HG03575 (cell line): ENCODE results near the gene ROBO3.

Experiments
- ATAC-seq: cut with Tn5 transposase; IDR thresholded peaks from one replicate; pipeline ENCODE4 v1.9.1; 2021; ENCODE audit not compliant: unreplicated experiment, insufficient number of reproducible peaks, low FRiP score; ENCODE audit errors: extremely low read depth

Gene ROBO3

GRCh38 chr11:124872741-124873140 lies 7.5 kb downstream of the ROBO3 start:
- no peak for ATAC-seq

- ATAC-seq: no peak
Measured at GRCh38 chr11:124873951-124874350, 8.7 kb downstream of the ROBO3 start.

- no peak for ATAC-seq
Measured at GRCh38 chr11:124874571-124875255, 9.5 kb downstream of the ROBO3 start.

GRCh38 chr11:124875401-124875800 lies 10.2 kb downstream of the ROBO3 start:
- ATAC-seq: no peak

GRCh38 chr11:124875943-124876817 lies 10.9 kb downstream of the ROBO3 start:
- ATAC-seq: no peak

GRCh38 chr11:124876818-124877630 lies 11.8 kb downstream of the ROBO3 start:
- ATAC-seq: no peak

GRCh38 chr11:124877631-124877909 lies 12.3 kb downstream of the ROBO3 start:
- no peak for ATAC-seq

GRCh38 chr11:124877910-124878758 lies 12.9 kb downstream of the ROBO3 start:
- no peak for ATAC-seq

GRCh38 chr11:124878759-124879492 lies 13.7 kb downstream of the ROBO3 start:
- no peak for ATAC-seq

GRCh38 chr11:124879493-124880289 lies 14.5 kb downstream of the ROBO3 start:
- no peak for ATAC-seq

- no peak for ATAC-seq
Measured at GRCh38 chr11:124880290-124880611, 15.0 kb downstream of the ROBO3 start.

GRCh38 chr11:124880958-124881357 lies 15.7 kb downstream of the ROBO3 start:
- no peak for ATAC-seq

GRCh38 chr11:124882339-124883071 lies 17.3 kb downstream of the ROBO3 start:
- no peak for ATAC-seq

- no peak for ATAC-seq
Measured at GRCh38 chr11:124884340-124884739, 19.1 kb downstream of the ROBO3 start.

GRCh38 chr11:124884869-124885479 lies 19.7 kb downstream of the ROBO3 start:
- ATAC-seq: no peak

GRCh38 chr11:124886476-124886875 lies 21.2 kb downstream of the ROBO3 start:
- no peak for ATAC-seq
